Activated CD4-positive, alpha-beta T cell treated with anti-CD3 and anti-CD28 coated beads, Interleukin-2, amount 50 U/mL, for 48 hours (primary cell): ENCODE measurements around the gene COL6A1.

Source experiments
- DNase-seq, 2 experiments: peaks; one replicate each; pipeline ENCODE4 v3.0.0-alpha.2; 2020

COL6A1 gene

GRCh38 chr21:45981151-45982091 lies at the start of gene COL6A1:
COL6A1 (plus strand) TSS chr21:45981770; CDS start chr21:45981851, 81 bp downstream.
- DNase-seq = peak; percentile 46 to 62

- DNase-seq = peak; percentile 12 to 36
Measured at GRCh38 chr21:45932922-45933502, 48.6 kb upstream of the COL6A1 start.

GRCh38 chr21:45934085-45934484 lies 47.5 kb upstream of the COL6A1 start:
- no peak for DNase-seq

- DNase-seq = no peak
Measured at GRCh38 chr21:45934554-45934953, 47.0 kb upstream of the COL6A1 start.

GRCh38 chr21:45935628-45936027 lies 45.9 kb upstream of the COL6A1 start:
- DNase-seq = no peak

GRCh38 chr21:45937721-45938452 lies 43.7 kb upstream of the COL6A1 start:
- DNase-seq = no peak

- no peak for DNase-seq
Measured at GRCh38 chr21:45938453-45938755, 43.2 kb upstream of the COL6A1 start.

GRCh38 chr21:45938811-45939520 lies 42.6 kb upstream of the COL6A1 start:
- no peak for DNase-seq

GRCh38 chr21:45939521-45940045 lies 42.0 kb upstream of the COL6A1 start:
- no peak for DNase-seq

GRCh38 chr21:45940091-45940490 lies 41.5 kb upstream of the COL6A1 start:
- DNase-seq = no peak

- no peak for DNase-seq
Measured at GRCh38 chr21:45940621-45941337, 40.8 kb upstream of the COL6A1 start.

- no peak for DNase-seq
Measured at GRCh38 chr21:45941338-45941710, 40.2 kb upstream of the COL6A1 start.

- DNase-seq = no peak
Measured at GRCh38 chr21:45941717-45942546, 39.6 kb upstream of the COL6A1 start.

- no peak for DNase-seq
Measured at GRCh38 chr21:45942755-45943629, 38.6 kb upstream of the COL6A1 start.

GRCh38 chr21:45943630-45944540 lies 37.7 kb upstream of the COL6A1 start:
- DNase-seq = no peak

GRCh38 chr21:45944601-45945000 lies 37.0 kb upstream of the COL6A1 start:
- no peak for DNase-seq

GRCh38 chr21:45945066-45945867 lies 36.3 kb upstream of the COL6A1 start:
- no peak for DNase-seq

- DNase-seq = no peak
Measured at GRCh38 chr21:45945868-45946210, 35.7 kb upstream of the COL6A1 start.
